Transverse colon (tissue), 4 donors: ENCODE measurements around the gene CSRP3.

ENCODE experiments used
- POLR2AphosphoS5 ChIP-seq, 3 donors: sonication (generic); formaldehyde crosslinking; IDR thresholded peaks; one replicate each; pipeline ENCODE4 v1.6.1; 2016; ENCODE audit warnings: antibody characterized with exemption in 3 of 3
- TF ChIP-seq, protein P1 (sequence below), 5 experiments: fragments of 200-600 bp in 3 of 5; fragments of 450-650 bp in 2 of 5; sonication (generic) in 3 of 5; IDR thresholded peaks; 1 replicate in 2 of 5; 2 replicates in 3 of 5; pipeline ENCODE4 v1.5.1; 2016 to 2017; ENCODE audit warnings: antibody characterized with exemption in 5 of 5, inconsistent platforms in 3 of 5, mild to moderate bottlenecking in 2 of 5, moderate library complexity in 1 of 5

DNA sequence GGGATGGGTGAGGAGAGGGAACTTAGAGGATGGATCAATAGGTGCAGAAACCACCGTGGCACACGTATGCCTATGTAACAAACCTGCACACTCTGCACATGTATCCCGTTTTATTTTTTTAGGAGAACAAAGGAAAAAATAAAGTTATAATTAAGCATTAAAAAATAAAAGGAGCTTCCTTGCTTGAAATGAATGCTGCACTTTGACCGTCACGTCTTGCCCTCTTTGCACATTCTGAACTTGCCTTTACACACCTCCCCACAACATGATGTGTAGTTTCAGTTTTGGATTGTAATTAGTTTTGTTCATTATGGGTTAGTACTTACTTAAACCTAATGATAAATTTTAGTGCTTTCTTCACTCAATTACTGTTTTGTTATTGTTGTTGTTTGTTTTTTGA lies 3.1 kb upstream of the CSRP3 start:
- TF ChIP-seq, protein P1, sequence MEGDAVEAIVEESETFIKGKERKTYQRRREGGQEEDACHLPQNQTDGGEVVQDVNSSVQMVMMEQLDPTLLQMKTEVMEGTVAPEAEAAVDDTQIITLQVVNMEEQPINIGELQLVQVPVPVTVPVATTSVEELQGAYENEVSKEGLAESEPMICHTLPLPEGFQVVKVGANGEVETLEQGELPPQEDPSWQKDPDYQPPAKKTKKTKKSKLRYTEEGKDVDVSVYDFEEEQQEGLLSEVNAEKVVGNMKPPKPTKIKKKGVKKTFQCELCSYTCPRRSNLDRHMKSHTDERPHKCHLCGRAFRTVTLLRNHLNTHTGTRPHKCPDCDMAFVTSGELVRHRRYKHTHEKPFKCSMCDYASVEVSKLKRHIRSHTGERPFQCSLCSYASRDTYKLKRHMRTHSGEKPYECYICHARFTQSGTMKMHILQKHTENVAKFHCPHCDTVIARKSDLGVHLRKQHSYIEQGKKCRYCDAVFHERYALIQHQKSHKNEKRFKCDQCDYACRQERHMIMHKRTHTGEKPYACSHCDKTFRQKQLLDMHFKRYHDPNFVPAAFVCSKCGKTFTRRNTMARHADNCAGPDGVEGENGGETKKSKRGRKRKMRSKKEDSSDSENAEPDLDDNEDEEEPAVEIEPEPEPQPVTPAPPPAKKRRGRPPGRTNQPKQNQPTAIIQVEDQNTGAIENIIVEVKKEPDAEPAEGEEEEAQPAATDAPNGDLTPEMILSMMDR (IDR thresholded peaks at IDR 0.05) = no peak
- TF ChIP-seq POLR2AphosphoS5 (IDR thresholded peaks at IDR 0.05) = no peak
